Heart right ventricle (tissue), 16 donors: ENCODE results near the gene CD2. TPM values are rescaled to one million over a fixed set of nuclear protein-coding genes. Genes with fewer than 3 reads are reported as not detected.

Experiments
- ATAC-seq, 8 donors: fragments of 200-7000 bp; cut with Tn5 transposase; one replicate each; pipeline ENCODE4 v1.9.1; 2020; ENCODE audit warnings: mild to moderate bottlenecking in 8 of 8, moderate library complexity in 8 of 8, moderate number of reproducible peaks in 1 of 8
- DNase-seq, 2 donors: peaks; one replicate each; pipeline ENCODE4 v3.0.0-alpha.2; 2020
- H3K27ac ChIP-seq, 10 donors: fragments of 200-600 bp; sonication (generic) in 2 of 10; one replicate each; pipeline versions ENCODE4 v1.5.0 to v1.8.0; 2020 to 2022; ENCODE audit warnings: mild to moderate bottlenecking in 3 of 10
- H3K27me3 ChIP-seq, 7 donors: fragments of 200-600 bp; one replicate each; pipeline ENCODE4 v1.8.0; 2021 to 2022; ENCODE audit warnings: mild to moderate bottlenecking in 2 of 7
- H3K36me3 ChIP-seq, 9 donors: fragments of 200-600 bp; sonication (generic) in 1 of 9; one replicate each; pipeline versions ENCODE4 v1.5.0 to v1.8.0; 2020 to 2022; ENCODE audit warnings: mild to moderate bottlenecking in 2 of 9
- H3K4me1 ChIP-seq, 9 donors: fragments of 200-600 bp; sonication (generic) in 1 of 9; one replicate each; pipeline versions ENCODE4 v1.5.0 to v1.8.0; 2020 to 2022; ENCODE audit warnings: mild to moderate bottlenecking in 4 of 9
- H3K4me3 ChIP-seq, 10 donors: fragments of 200-600 bp; sonication (generic) in 2 of 10; one replicate each; pipeline versions ENCODE4 v1.5.0 to v1.8.0; 2020 to 2022; ENCODE audit warnings: mild to moderate bottlenecking in 7 of 10, moderate library complexity in 2 of 10
- H3K9me3 ChIP-seq, 11 donors: fragments of 200-600 bp in 10 of 11; sonication (generic) in 2 of 11; one replicate each; pipeline versions ENCODE4 v1.5.0 to v1.8.0; 2013 to 2022; ENCODE audit warnings: mild to moderate bottlenecking in 2 of 11, control low read depth in 1 of 11, moderate library complexity in 1 of 11
- WGBS, 2 donors: extraction: QIAGEN DNeasy Blood & Tissue Kit; methylation state at CpG; one replicate each; pipeline ENCODE4 v1.1.7; 2013; ENCODE audit warnings: inconsistent platforms in 1 of 2; 5-methylcytosine and 5-hydroxymethylcytosine counted together
- intact Hi-C, 10 donors: fragments of 100-400 bp; cut with DNase I; formaldehyde crosslinking; loops; one replicate each; pipeline versions ENCODE4 v1.11.1 to v1.14.2; 2022
- long read RNA-seq, 3 donors: library from polyadenylated mRNA; unstranded; transcript quantifications; one replicate each; pipeline ENCODE4 v2.0.0, GENCODE V29; 2020 to 2021
- polyA plus RNA-seq, 2 donors: library from polyadenylated mRNA; stranded (reverse); fragments of 200-250 nt; gene quantifications; one replicate each; pipeline ENCODE4 v1.2.3, GENCODE V29; 2013
- total RNA-seq, 10 donors: library from RNA; stranded (reverse); fragmentation: NEBNext Ultra II Directional in 3 of 10; extraction: Animal tissue kit (Norgen Biotek cat#: 25700) in 3 of 10; gene quantifications; one replicate each; pipeline versions ENCODE4 v1.2.1 to v1.2.4, GENCODE V29; 2021 to 2023
- TF ChIP-seq, protein P1 (sequence below), 9 donors: fragments of 200-600 bp; sonication (generic) in 2 of 9; IDR thresholded peaks; one replicate each; pipeline versions ENCODE4 v1.5.0 to v1.8.0; 2021 to 2022; ENCODE audit warnings: antibody characterized with exemption in 9 of 9, mild to moderate bottlenecking in 5 of 9, moderate library complexity in 1 of 9
- donor health status: Arrhythmogenic right ventricular cardiomyopathy.
- donor health status: ischemic (EF 13 %, LVEDD 7.1; RV severe dilation, severe dysfunction).
- donor health status: healthy with polysubstance abuse.
- donor health status: DM: no; HTN: yes; CAD: no.
- donor health status: DM: no; HTN: no; CAD: no.
- donor health status: ischemic (EF 25% LVEDD 6.9; RV normal size, moderate dysfunction).
- donor health status: ischemic (EF 25% LVEDD 5.7; RV mildly dilated, moderate dysfunction).
- donor health status: healthy.
- donor health status: DM: yes; HTN: yes; CAD: no.
- donor health status: Ischemic cardiomyopathy.
- donor health status: ischemic (EF 35%, LVEDD 5.7; RV mildly dilated, moderate dysfunction).
- donor health status: nonischemic (EF 11% LVEDD 7.7; RV severe dilation, severe dysfunction).
- donor health status: DM: yes; HTN: yes; CAD: no.
- donor health status: PGD.
- donor health status: ischemic (EF 29% LVEDD 5.4; RV normal size, mild dysfunction).
- donor health status: nonischemic (EF 23%, LVEDD 6.1; RV moderate dilation, normal function).

Gene CD2, protein sequence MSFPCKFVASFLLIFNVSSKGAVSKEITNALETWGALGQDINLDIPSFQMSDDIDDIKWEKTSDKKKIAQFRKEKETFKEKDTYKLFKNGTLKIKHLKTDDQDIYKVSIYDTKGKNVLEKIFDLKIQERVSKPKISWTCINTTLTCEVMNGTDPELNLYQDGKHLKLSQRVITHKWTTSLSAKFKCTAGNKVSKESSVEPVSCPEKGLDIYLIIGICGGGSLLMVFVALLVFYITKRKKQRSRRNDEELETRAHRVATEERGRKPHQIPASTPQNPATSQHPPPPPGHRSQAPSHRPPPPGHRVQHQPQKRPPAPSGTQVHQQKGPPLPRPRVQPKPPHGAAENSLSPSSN
- total RNA-seq (1 to 10 TPM in 4 of 10 donors, under 1 TPM in 3, not detected in 3; 0.20 to 6.5 (median 1.2) TPM), polyA plus RNA-seq (1 to 10 TPM in 1 of 2 donors, under 1 TPM in 1; 0.49 to 1.0 TPM)
- long read RNA-seq, donor 1, partial matches to known transcripts: 0 of 1 reads
- long read RNA-seq, donor 1, other reads (novel, unspliced or antisense): 0 of 1 reads
- long read RNA-seq, donor 2: 0 reads
- long read RNA-seq, donor 3: 0 reads

DNA sequence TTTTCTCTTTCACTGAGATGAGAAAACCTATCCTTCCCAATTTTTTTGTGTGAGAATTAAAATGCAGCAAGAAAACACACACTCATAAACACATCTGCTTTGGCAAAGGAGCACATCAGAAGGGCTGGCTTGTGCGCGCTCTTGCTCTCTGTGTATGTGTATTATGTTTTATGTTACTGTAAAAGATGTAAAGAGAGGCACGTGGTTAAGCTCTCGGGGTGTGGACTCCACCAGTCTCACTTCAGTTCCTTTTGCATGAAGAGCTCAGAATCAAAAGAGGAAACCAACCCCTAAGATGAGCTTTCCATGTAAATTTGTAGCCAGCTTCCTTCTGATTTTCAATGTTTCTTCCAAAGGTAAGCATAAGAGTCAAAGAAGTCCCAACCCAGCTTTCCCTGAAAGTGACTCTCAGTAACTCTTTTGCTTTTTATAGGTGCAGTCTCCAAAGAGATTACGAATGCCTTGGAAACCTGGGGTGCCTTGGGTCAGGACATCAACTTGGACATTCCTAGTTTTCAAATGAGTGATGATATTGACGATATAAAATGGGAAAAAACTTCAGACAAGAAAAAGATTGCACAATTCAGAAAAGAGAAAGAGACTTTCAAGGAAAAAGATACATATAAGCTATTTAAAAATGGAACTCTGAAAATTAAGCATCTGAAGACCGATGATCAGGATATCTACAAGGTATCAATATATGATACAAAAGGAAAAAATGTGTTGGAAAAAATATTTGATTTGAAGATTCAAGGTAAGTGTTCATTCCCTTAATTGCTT lies at the start of gene CD2:
Gene CD2, plus strand, starts transcription at position 233 of the 780 bp plus-strand sequence. Its CDS starts 63 bp downstream, at position 296.
- Histone ChIP-seq H3K4me3 (peak within 1 kb of the TSS in 2 of 10 donors; percentile 17 to 50), H3K9me3 (peaks cover 0 to 5% (median 0%) of the 10 kb centered on the region in 11 donors)
- intact Hi-C loops: no loop called here

DNA sequence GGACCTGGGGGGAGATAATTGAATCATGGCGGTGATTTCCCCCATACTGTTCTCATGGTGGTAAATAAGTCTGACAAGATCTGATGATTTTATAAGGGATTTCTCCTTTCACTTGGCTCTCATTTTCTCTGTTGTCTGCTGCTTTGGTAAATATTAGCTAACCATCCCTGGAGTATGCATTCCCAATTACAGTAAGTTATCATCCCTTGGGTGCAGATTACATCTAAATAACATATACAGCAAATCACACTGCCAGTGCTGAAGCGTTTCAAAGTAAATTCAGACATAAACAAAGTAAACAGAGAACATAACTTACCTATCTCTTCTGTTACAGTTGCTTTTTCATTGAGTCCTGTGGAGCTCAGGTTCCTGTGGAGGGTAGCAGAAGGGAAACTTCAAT lies 48.1 kb upstream of the CD2 start:
- no peak overlapping the region for H3K4me3 ChIP-seq
- peaks cover 0 to 4% (median 0%) of the 10 kb centered on the region in 11 donors for H3K9me3 ChIP-seq
- H3K27ac ChIP-seq: no peak overlapping the region
- WGBS, 2 donors: 83 to 84% methylated on average over 2 of the region's 2 CpGs
- no peak for DNase-seq
- intact Hi-C loops: no loop called here
- TF ChIP-seq, protein P1, sequence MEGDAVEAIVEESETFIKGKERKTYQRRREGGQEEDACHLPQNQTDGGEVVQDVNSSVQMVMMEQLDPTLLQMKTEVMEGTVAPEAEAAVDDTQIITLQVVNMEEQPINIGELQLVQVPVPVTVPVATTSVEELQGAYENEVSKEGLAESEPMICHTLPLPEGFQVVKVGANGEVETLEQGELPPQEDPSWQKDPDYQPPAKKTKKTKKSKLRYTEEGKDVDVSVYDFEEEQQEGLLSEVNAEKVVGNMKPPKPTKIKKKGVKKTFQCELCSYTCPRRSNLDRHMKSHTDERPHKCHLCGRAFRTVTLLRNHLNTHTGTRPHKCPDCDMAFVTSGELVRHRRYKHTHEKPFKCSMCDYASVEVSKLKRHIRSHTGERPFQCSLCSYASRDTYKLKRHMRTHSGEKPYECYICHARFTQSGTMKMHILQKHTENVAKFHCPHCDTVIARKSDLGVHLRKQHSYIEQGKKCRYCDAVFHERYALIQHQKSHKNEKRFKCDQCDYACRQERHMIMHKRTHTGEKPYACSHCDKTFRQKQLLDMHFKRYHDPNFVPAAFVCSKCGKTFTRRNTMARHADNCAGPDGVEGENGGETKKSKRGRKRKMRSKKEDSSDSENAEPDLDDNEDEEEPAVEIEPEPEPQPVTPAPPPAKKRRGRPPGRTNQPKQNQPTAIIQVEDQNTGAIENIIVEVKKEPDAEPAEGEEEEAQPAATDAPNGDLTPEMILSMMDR (IDR thresholded peaks at IDR 0.05): no peak
- peaks cover 0 to 5% (median 0%) of the 10 kb centered on the region in 9 donors for H3K4me1 ChIP-seq
- no peaks in the 10 kb centered on the region for H3K36me3 ChIP-seq
- peaks cover 0 to 5% (median 0%) of the 10 kb centered on the region in 7 donors for H3K27me3 ChIP-seq
- no peak for ATAC-seq

More for the DNA sequence above, at the start of gene CD2:
- Histone ChIP-seq H3K27me3 (no peaks in the 10 kb centered on the region), H3K36me3 (no peaks in the 10 kb centered on the region), H3K4me1 (peaks cover 0 to 19% (median 0%) of the 10 kb centered on the region in 9 donors), H3K27ac (peak within 1 kb of the TSS in 1 of 10 donors; percentile 84)
- ATAC-seq (no peak), DNase-seq (no peak)
- TF ChIP-seq, protein P1 (IDR thresholded peaks at IDR 0.05): no peak
- WGBS, 2 donors: 85 to 87% methylated on average over 7 of the region's 7 CpGs

DNA sequence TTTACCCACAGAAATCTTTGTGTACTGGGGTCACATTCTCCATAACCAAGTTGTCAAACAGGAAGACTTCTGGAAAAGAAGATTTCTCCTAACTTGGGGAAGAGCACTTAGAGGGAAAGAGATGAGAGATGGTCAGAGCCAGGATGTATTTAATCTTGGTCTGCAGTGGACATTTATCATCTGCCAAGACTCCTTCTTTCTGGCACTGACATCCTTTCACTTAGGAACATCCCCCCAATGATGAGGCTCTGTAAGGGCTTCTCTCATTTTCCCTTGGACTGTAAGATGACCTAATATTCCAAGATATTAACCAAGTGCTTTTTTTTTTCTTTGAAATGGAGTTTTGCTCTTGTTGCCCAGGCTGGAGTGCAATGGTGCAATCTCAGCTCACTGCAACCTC lies 47.4 kb upstream of the CD2 start:
- DNase-seq (no peak), ATAC-seq (no peak)
- Histone ChIP-seq H3K4me1 (peaks cover 0 to 5% (median 0%) of the 10 kb centered on the region in 9 donors), H3K27me3 (peaks cover 0 to 5% (median 0%) of the 10 kb centered on the region in 7 donors), H3K36me3 (no peaks in the 10 kb centered on the region), H3K4me3 (no peak overlapping the region), H3K27ac (no peak overlapping the region), H3K9me3 (no peaks in the 10 kb centered on the region)
- intact Hi-C loops: no loop called here
- TF ChIP-seq, protein P1 (IDR thresholded peaks at IDR 0.05): no peak

DNA sequence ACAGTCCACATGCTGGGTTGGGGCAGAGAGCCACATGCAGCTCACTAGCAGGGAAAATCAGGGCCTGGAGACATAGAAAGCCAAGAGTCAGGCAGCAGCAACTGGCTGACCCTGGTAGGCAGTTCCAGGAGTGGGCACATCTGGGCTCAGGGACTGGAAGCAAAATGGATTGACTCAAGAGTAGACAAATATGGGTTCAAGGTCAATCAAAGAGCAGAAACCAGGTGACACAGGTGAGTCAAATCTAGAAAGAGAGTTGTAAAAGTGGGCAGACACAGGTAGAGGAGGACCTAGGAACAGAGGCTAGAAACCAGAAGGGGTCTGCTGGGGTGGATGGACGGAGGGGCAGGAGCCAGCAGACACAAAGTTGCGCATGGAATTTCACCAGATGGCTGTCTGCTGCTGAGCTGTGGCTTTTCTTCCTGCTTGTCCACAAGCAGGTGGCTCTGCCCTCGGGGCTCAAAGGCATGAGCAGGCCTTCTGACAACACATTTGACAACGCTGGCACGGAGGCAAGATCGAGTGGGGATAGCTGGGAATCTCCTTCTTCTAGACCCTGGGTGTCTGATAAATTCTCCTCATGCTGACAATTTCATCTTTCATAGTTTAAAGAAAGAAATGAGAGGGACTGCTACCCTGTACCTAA lies 45.9 kb upstream of the CD2 start:
- intact Hi-C loops: no loop called here
- no peak for DNase-seq
- WGBS, 2 donors: 83 to 95% methylated on average over 6 of the region's 6 CpGs
- TF ChIP-seq, protein P1 (IDR thresholded peaks at IDR 0.05): no peak
- Histone ChIP-seq H3K4me3 (no peak overlapping the region), H3K36me3 (no peaks in the 10 kb centered on the region), H3K9me3 (no peaks in the 10 kb centered on the region), H3K27ac (no peak overlapping the region), H3K27me3 (peaks cover 0 to 5% (median 0%) of the 10 kb centered on the region in 7 donors), H3K4me1 (peaks cover 0 to 5% (median 0%) of the 10 kb centered on the region in 9 donors)
- ATAC-seq: no peak
